ENCODE results near the gene HDAC4.

The HDAC4 gene

GRCh38 chr2:239155806-239156480 is 244.9 kb downstream of the HDAC4 start:
- CTCF ChIA-PET = no interaction called here

More at GRCh38 chr2:239155806-239156480, 244.9 kb downstream of the HDAC4 start:
- Histone ChIP-seq H3K9me3 (ENCODE audit: control insufficient read depth, insufficient read depth, low read depth, low read length) (no peaks in the 10 kb centered on the region), H3K4me1 (ENCODE audit: control insufficient read depth, insufficient read depth, low read length) (no peaks in the 10 kb centered on the region), H3K36me3 (ENCODE audit: control insufficient read depth in 2 of 2, insufficient read depth in 1 of 2, low read length in 2 of 2) (peaks cover 0 to 23% of the 10 kb centered on the region in 2 experiments; a peak in 1 of 3 replicates), H3K27ac (ENCODE audit: extremely low read depth, low read depth, low read length) (no peak overlapping the region), H3K4me3 (ENCODE audit: low read depth, low read length) (no peak overlapping the region)
- TF ChIP-seq ZNF529 (tag by site-specific recombination; IDR thresholded peaks at IDR 0.05; ENCODE audit: insufficient replicate concordance) (no peak), ZBTB21 (tag by site-specific recombination; IDR thresholded peaks at IDR 0.05) (no peak), ZNF558 (tag by site-specific recombination; IDR thresholded peaks at IDR 0.05) (no peak), ZSCAN23 (tag by site-specific recombination; IDR thresholded peaks at IDR 0.05) (no peak), ZNF19 (tag by site-specific recombination; IDR thresholded peaks at IDR 0.05; ENCODE audit: low read depth) (no peak), ZNF501 (tag by site-specific recombination; IDR thresholded peaks at IDR 0.05) (no peak), ZNF518A (tag by site-specific recombination; conservative IDR thresholded peaks at IDR 0.05; ENCODE audit: low read depth) (no peak), KLF10 (tag by site-specific recombination; IDR thresholded peaks at IDR 0.05) (no peak), GLI2 (tag by site-specific recombination; IDR thresholded peaks at IDR 0.05; ENCODE audit: borderline replicate concordance, low read depth) (no peak), ZNF155 (tag by site-specific recombination; IDR thresholded peaks at IDR 0.05) (no peak), ZNF571 (tag by site-specific recombination; IDR thresholded peaks at IDR 0.05) (no peak), MYNN (tag by site-specific recombination; IDR thresholded peaks at IDR 0.05; ENCODE audit: borderline replicate concordance) (no peak), ZNF624 (tag by site-specific recombination; IDR thresholded peaks at IDR 0.05) (no peak), FEZF1 (tag by site-specific recombination; IDR thresholded peaks at IDR 0.05) (no peak), ZNF704 (tag by site-specific recombination; IDR thresholded peaks at IDR 0.05) (no peak), ZNF2 (tag by site-specific recombination; IDR thresholded peaks at IDR 0.05) (no peak)
- TF ChIP-seq, protein P1, sequence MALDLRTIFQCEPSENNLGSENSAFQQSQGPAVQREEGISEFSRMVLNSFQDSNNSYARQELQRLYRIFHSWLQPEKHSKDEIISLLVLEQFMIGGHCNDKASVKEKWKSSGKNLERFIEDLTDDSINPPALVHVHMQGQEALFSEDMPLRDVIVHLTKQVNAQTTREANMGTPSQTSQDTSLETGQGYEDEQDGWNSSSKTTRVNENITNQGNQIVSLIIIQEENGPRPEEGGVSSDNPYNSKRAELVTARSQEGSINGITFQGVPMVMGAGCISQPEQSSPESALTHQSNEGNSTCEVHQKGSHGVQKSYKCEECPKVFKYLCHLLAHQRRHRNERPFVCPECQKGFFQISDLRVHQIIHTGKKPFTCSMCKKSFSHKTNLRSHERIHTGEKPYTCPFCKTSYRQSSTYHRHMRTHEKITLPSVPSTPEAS (tag by site-specific recombination; IDR thresholded peaks at IDR 0.05) = no peak
- POLR2A ChIA-PET = no interaction called here
